ENCODE data around the gene NRP2. TPM values are rescaled to one million over a fixed set of nuclear protein-coding genes. Genes with fewer than 3 reads are reported as not detected.

The NRP2 gene
- total RNA-seq (10 to 100 TPM in 1 of 5 experiments, 1 to 10 TPM in 3, under 1 TPM in 1; 0.50 to 23.7 (median 2.2) TPM), polyA plus RNA-seq (under 1 TPM; 0.35 to 0.51 TPM), total RNA-seq (1.1 reads per million)

DNA sequence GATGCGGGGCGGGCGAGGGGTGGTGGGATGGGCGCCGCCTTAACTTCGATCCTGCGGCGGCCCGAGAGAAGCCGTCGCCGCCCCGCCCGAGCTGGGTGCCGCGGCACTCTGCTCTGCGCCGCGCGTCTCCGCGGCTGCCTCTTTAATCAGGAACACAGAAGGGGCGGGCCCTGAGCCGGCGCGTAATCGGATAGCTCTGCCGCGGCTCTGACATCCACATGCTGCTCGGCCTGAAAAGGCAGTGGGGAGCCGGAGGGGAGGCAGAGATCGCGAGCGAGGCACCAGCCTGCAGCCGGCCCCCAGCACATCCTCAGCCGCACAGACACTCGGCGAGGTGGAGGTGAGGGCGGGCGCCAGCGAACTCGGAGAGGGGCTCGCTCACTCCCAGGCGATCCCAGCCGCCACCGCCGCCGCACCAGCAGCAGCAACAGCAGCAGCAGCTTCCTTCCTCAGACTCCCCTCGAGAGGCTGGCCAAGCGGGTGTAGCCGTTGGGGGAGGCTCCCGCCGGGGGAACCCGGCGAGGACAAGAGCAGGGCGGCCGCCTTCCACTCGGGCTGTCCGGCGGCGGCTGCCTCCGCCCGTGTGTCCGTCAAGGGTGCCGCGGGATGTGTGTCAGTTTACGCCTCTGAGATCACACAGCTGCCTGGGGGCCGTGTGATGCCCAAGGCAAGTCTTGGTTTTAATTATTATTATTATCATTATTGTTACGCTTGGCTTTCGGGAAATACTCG lies at the start of gene NRP2:
TSS of gene NRP2 (plus strand) at position 263 of the 732 bp plus-strand sequence. CDS start 790 bp downstream, outside the sequence.
- Mint-ChIP-seq H3K27me3 (peaks cover 59 to 76% (median 62%) of the 10 kb centered on the region in 5 donors), H3K36me3 (peaks cover 0 to 5% (median 0%) of the 10 kb centered on the region in 5 donors), H3K27ac (peak within 1 kb of the TSS in 1 of 9 donors; percentile 72), H3K4me1 (peaks cover 16 to 58% (median 34%) of the 10 kb centered on the region in 7 donors), H3K4me3 (peak within 1 kb of the TSS; percentile 76 to 91 (median 82)), H3K9me3 (peaks cover 0 to 1% (median 0%) of the 10 kb centered on the region in 11 donors)
- ChIA-PET POLR2A (no interaction called here), CTCF (interaction anchor here (1.7 kb wide), 1 partner anchor 811 kb away, joined by 7 read pairs; no protein-coding TSS in a partner anchor)
- peaks cover 3 to 14% of the 10 kb centered on the region in 2 donors for H3K27me3 ChIP-seq (ENCODE audit: control insufficient read depth in 2 of 2, insufficient read depth in 2 of 2, low read length in 2 of 2)
- intact Hi-C loops (cut with micrococcal nuclease): loop anchor here in 1 of 2 donors (1.0 to 5.0 kb wide), 6 partner anchors 25 to 1575 kb away; no protein-coding TSS in a partner anchor
- H3K36me3 ChIP-seq (ENCODE audit: control insufficient read depth in 2 of 3, insufficient read depth in 3 of 3, low read length in 3 of 3): no peaks in the 10 kb centered on the region
- peak within 1 kb of the TSS; percentile 47 for H3K4me3 ChIP-seq (ENCODE audit: low read length)
- DNase-seq: peak in 8 of 9 donors; percentile 15 to 73 (median 44)
- ATAC-seq: peak; percentile 85
- no peaks in the 10 kb centered on the region for H3K4me1 ChIP-seq (ENCODE audit: control insufficient read depth in 2 of 2, insufficient read depth in 2 of 2, low read length in 2 of 2)
- no peak within 1 kb of the TSS for H3K27ac ChIP-seq (ENCODE audit: low read depth, low read length)
- H3K9me3 ChIP-seq (ENCODE audit: control insufficient read depth in 2 of 3, low read length in 3 of 3): no peaks in the 10 kb centered on the region

DNA sequence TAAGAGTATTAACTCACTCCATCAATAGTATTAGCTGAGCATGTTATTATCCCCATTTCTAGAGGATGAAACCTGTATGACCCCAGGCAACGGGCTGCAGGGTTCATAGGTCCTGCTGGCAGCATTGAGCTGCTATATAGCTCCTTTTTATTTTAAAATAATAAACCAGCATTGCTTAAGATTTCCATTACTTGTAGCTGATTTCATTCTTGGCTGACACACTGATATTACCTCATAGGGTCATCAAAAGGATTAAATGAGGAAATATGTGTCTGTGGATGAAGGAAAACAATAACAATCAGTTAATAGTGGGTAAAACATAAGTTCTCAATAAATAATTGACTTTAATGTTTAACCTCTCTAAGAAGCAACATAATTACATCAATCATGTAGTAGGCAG lies 48.3 kb upstream of the NRP2 start:
- DNase-seq (no peak), ATAC-seq (no peak)
- H3K4me3 ChIP-seq (ENCODE audit: low read length): no peak overlapping the region
- Mint-ChIP-seq H3K27me3 (no peaks in the 10 kb centered on the region), H3K4me1 (peaks cover 0 to 25% (median 21%) of the 10 kb centered on the region in 7 donors), H3K27ac (no peak overlapping the region), H3K4me3 (no peak overlapping the region), H3K9me3 (no peaks in the 10 kb centered on the region), H3K36me3 (peaks cover 0 to 2% (median 0%) of the 10 kb centered on the region in 5 donors)
- H3K27me3 ChIP-seq (ENCODE audit: control insufficient read depth in 2 of 2, insufficient read depth in 2 of 2, low read length in 2 of 2): no peaks in the 10 kb centered on the region
- no peaks in the 10 kb centered on the region for H3K36me3 ChIP-seq (ENCODE audit: control insufficient read depth in 2 of 3, insufficient read depth in 3 of 3, low read length in 3 of 3)
- H3K4me1 ChIP-seq (ENCODE audit: control insufficient read depth in 2 of 2, insufficient read depth in 2 of 2, low read length in 2 of 2): no peaks in the 10 kb centered on the region
- CTCF ChIA-PET: no interaction called here
- H3K27ac ChIP-seq (ENCODE audit: low read depth, low read length): no peak overlapping the region
- intact Hi-C loops (cut with micrococcal nuclease): no loop called here
- POLR2A ChIA-PET: no interaction called here
- H3K9me3 ChIP-seq (ENCODE audit: control insufficient read depth in 2 of 3, low read length in 3 of 3): no peaks in the 10 kb centered on the region

- CTCF ChIA-PET: interaction anchor here (0.8 kb wide), 1 partner anchor 18 kb away, joined by 3 read pairs; no protein-coding TSS in a partner anchor
- H3K9me3 Mint-ChIP-seq: peaks cover 0 to 3% (median 0%) of the 10 kb centered on the region in 11 donors
- peaks cover 0 to 4% (median 0%) of the 10 kb centered on the region in 5 donors for H3K27me3 Mint-ChIP-seq
- H3K27me3 ChIP-seq (ENCODE audit: control insufficient read depth in 2 of 2, insufficient read depth in 2 of 2, low read length in 2 of 2): no peaks in the 10 kb centered on the region
- POLR2A ChIA-PET: no interaction called here
- ATAC-seq (no peak), DNase-seq (no peak)
- peaks cover 0 to 28% (median 21%) of the 10 kb centered on the region in 7 donors for H3K4me1 Mint-ChIP-seq
- no peaks in the 10 kb centered on the region for H3K36me3 ChIP-seq (ENCODE audit: control insufficient read depth in 2 of 3, insufficient read depth in 3 of 3, low read length in 3 of 3)
- no peak overlapping the region for H3K4me3 ChIP-seq (ENCODE audit: low read length)
- H3K36me3 Mint-ChIP-seq: peaks cover 0 to 5% (median 0%) of the 10 kb centered on the region in 5 donors
- H3K4me3 Mint-ChIP-seq: peak overlapping the region in 1 of 10 donors; percentile 43
- intact Hi-C loops (cut with micrococcal nuclease): no loop called here
- no peaks in the 10 kb centered on the region for H3K9me3 ChIP-seq (ENCODE audit: control insufficient read depth in 2 of 3, low read length in 3 of 3)
- H3K4me1 ChIP-seq (ENCODE audit: control insufficient read depth in 2 of 2, insufficient read depth in 2 of 2, low read length in 2 of 2): no peaks in the 10 kb centered on the region
- no peak overlapping the region for H3K27ac ChIP-seq (ENCODE audit: low read depth, low read length)
- peak overlapping the region in 5 of 9 donors; percentile 17 to 84 (median 27) for H3K27ac Mint-ChIP-seq
Observed at GRCh38 chr2:205636549-205637319, 45.6 kb upstream of the NRP2 start.

DNA sequence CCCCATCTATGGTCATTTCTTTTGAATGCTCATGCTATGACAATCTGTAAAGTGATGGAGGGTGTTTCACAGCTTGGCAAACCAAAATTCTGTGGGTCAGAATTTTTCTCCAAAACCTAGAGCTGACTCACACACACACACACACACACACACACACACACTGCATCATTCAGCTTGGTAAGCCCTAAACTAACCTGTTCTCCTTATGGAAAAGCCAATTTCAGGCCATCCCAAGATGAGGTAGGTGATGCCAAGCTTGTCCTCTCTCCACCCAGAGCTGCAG lies 45.0 kb upstream of the NRP2 start:
- no peaks in the 10 kb centered on the region for H3K4me1 ChIP-seq (ENCODE audit: control insufficient read depth in 2 of 2, insufficient read depth in 2 of 2, low read length in 2 of 2)
- H3K27ac Mint-ChIP-seq: peak overlapping the region in 6 of 9 donors; percentile 19 to 81 (median 72)
- H3K36me3 Mint-ChIP-seq: peaks cover 0 to 7% (median 0%) of the 10 kb centered on the region in 5 donors
- no peak for DNase-seq
- CTCF ChIA-PET: interaction anchor here (0.8 kb wide), 1 partner anchor 18 kb away, joined by 3 read pairs; no protein-coding TSS in a partner anchor
- peak overlapping the region in 3 of 10 donors; percentile 22 to 56 (median 46) for H3K4me3 Mint-ChIP-seq
- peaks cover 0 to 31% (median 21%) of the 10 kb centered on the region in 7 donors for H3K4me1 Mint-ChIP-seq
- H3K27me3 ChIP-seq (ENCODE audit: control insufficient read depth in 2 of 2, insufficient read depth in 2 of 2, low read length in 2 of 2): no peaks in the 10 kb centered on the region
- no peak overlapping the region for H3K27ac ChIP-seq (ENCODE audit: low read depth, low read length)
- H3K27me3 Mint-ChIP-seq: peaks cover 0 to 5% (median 4%) of the 10 kb centered on the region in 5 donors
- no peaks in the 10 kb centered on the region for H3K9me3 ChIP-seq (ENCODE audit: control insufficient read depth in 2 of 3, low read length in 3 of 3)
- no peak overlapping the region for H3K4me3 ChIP-seq (ENCODE audit: low read length)
- no peak for ATAC-seq
- peaks cover 0 to 3% (median 0%) of the 10 kb centered on the region in 11 donors for H3K9me3 Mint-ChIP-seq
- H3K36me3 ChIP-seq (ENCODE audit: control insufficient read depth in 2 of 3, insufficient read depth in 3 of 3, low read length in 3 of 3): no peaks in the 10 kb centered on the region
- POLR2A ChIA-PET: interaction anchor here (0.6 kb wide), 1 partner anchor 1547 kb away, joined by 4 read pairs; no protein-coding TSS in a partner anchor
- intact Hi-C loops (cut with micrococcal nuclease): no loop called here

- CTCF ChIA-PET: interaction anchor here (0.5 kb wide), 1 partner anchor 1157 kb away, joined by 3 read pairs; no protein-coding TSS in a partner anchor
- POLR2A ChIA-PET: interaction anchor here (0.5 to 0.6 kb wide), 2 partner anchors 1547 to 1992 kb away, joined by 3 to 4 read pairs; no protein-coding TSS in a partner anchor
- no peak for ATAC-seq
Observed at GRCh38 chr2:205637779-205638503, 44.4 kb upstream of the NRP2 start.

GRCh38 chr2:205640716-205641115 lies 41.6 kb upstream of the NRP2 start:
- peaks cover 0 to 3% (median 0%) of the 10 kb centered on the region in 11 donors for H3K9me3 Mint-ChIP-seq
- ATAC-seq: no peak
- no peaks in the 10 kb centered on the region for H3K4me1 ChIP-seq (ENCODE audit: control insufficient read depth in 2 of 2, insufficient read depth in 2 of 2, low read length in 2 of 2)
- ChIA-PET POLR2A (no interaction called here), CTCF (no interaction called here)
- no peak overlapping the region for H3K4me3 ChIP-seq (ENCODE audit: low read length)
- H3K4me3 Mint-ChIP-seq: no peak overlapping the region
- H3K27me3 ChIP-seq (ENCODE audit: control insufficient read depth in 2 of 2, insufficient read depth in 2 of 2, low read length in 2 of 2): no peaks in the 10 kb centered on the region
- peaks cover 5 to 20% (median 6%) of the 10 kb centered on the region in 5 donors for H3K27me3 Mint-ChIP-seq
- no peaks in the 10 kb centered on the region for H3K9me3 ChIP-seq (ENCODE audit: control insufficient read depth in 2 of 3, low read length in 3 of 3)
- peak overlapping the region in 1 of 9 donors; percentile 21 for H3K27ac Mint-ChIP-seq
- no peak overlapping the region for H3K27ac ChIP-seq (ENCODE audit: low read depth, low read length)
- intact Hi-C loops (cut with micrococcal nuclease): no loop called here
- H3K36me3 Mint-ChIP-seq: peaks cover 0 to 7% (median 0%) of the 10 kb centered on the region in 5 donors
- peaks cover 0 to 31% (median 21%) of the 10 kb centered on the region in 7 donors for H3K4me1 Mint-ChIP-seq
- H3K36me3 ChIP-seq (ENCODE audit: control insufficient read depth in 2 of 3, insufficient read depth in 3 of 3, low read length in 3 of 3): no peaks in the 10 kb centered on the region
- DNase-seq: no peak

More at GRCh38 chr2:205637779-205638503, 44.4 kb upstream of the NRP2 start:
- Mint-ChIP-seq H3K9me3 (peaks cover 0 to 3% (median 0%) of the 10 kb centered on the region in 11 donors), H3K4me1 (peaks cover 0 to 31% (median 21%) of the 10 kb centered on the region in 7 donors), H3K27me3 (peaks cover 0 to 8% (median 5%) of the 10 kb centered on the region in 5 donors), H3K27ac (peak overlapping the region in 7 of 9 donors; percentile 19 to 85 (median 68)), H3K36me3 (peaks cover 0 to 7% (median 0%) of the 10 kb centered on the region in 5 donors), H3K4me3 (peak overlapping the region in 5 of 10 donors; percentile 1 to 56 (median 37))
- intact Hi-C loops (cut with micrococcal nuclease): no loop called here
- no peak overlapping the region for H3K27ac ChIP-seq (ENCODE audit: low read depth, low read length)
- H3K9me3 ChIP-seq (ENCODE audit: control insufficient read depth in 2 of 3, low read length in 3 of 3): no peaks in the 10 kb centered on the region
- no peak overlapping the region for H3K4me3 ChIP-seq (ENCODE audit: low read length)
- DNase-seq: no peak
- no peaks in the 10 kb centered on the region for H3K36me3 ChIP-seq (ENCODE audit: control insufficient read depth in 2 of 3, insufficient read depth in 3 of 3, low read length in 3 of 3)
- no peaks in the 10 kb centered on the region for H3K27me3 ChIP-seq (ENCODE audit: control insufficient read depth in 2 of 2, insufficient read depth in 2 of 2, low read length in 2 of 2)
- H3K4me1 ChIP-seq (ENCODE audit: control insufficient read depth in 2 of 2, insufficient read depth in 2 of 2, low read length in 2 of 2): no peaks in the 10 kb centered on the region
